SK-N-SH (cell line): ENCODE measurements around the gene HDAC4. TPM values are rescaled to one million over a fixed set of nuclear protein-coding genes. Genes with fewer than 3 reads are reported as not detected.

Experiments used
- CTCF ChIA-PET: fragments of 300-600, 350-600 bp; formaldehyde crosslinking; extraction: SDS; loops from one replicate; lab custom pipeline; 2021; lab: Yijun Ruan, JAX
- POLR2A ChIA-PET: fragments of 350-600 bp; sonication (Branson Sonifier 250); formaldehyde crosslinking; extraction: SDS; loops from one replicate; lab custom pipeline; 2020; ENCODE audit warnings: antibody characterized with exemption, inconsistent platforms; lab: Yijun Ruan, JAX
- DNase-seq: peaks from one replicate; pipeline ENCODE4 v3.0.0; 2012
- H2AFZ ChIP-seq: fragments of 200-600 bp; sonication (generic); 2 replicates; pipeline ENCODE4 v1.8.1; 2016; ENCODE audit warnings: antibody characterized with exemption, mild to moderate bottlenecking, low read depth
- H3F3A ChIP-seq: fragments of 200-600 bp; sonication (generic); replicated peaks from 2 replicates; pipeline ENCODE3; 2016; ENCODE audit warnings: antibody characterized with exemption, mild to moderate bottlenecking; ENCODE audit not compliant: insufficient read depth
- H3K27ac ChIP-seq, 2 experiments: fragments of 200-500 bp in 1 of 2; fragments of 200-600 bp in 1 of 2; sonication (Bioruptor generic) in 1 of 2; sonication (generic), shearing (Covaris generic) in 1 of 2; 2 replicates each; pipeline versions ENCODE4 v1.5.1 to v1.6.1; 2014 to 2016; ENCODE audit warnings: low read depth in 2 of 2, inconsistent platforms in 1 of 2, low read length in 1 of 2, mild to moderate bottlenecking in 1 of 2, mixed read lengths in 1 of 2
- H3K27me3 ChIP-seq: fragments of 200-600 bp; sonication (generic), shearing (Covaris generic); 2 replicates; pipeline ENCODE4 v1.6.1; 2016; ENCODE audit warnings: mixed run types; ENCODE audit not compliant: insufficient read depth
- H3K36me3 ChIP-seq, 2 experiments: fragments of 200-500 bp in 1 of 2; fragments of 200-600 bp in 1 of 2; sonication (Bioruptor generic) in 1 of 2; sonication (generic) in 1 of 2; replicated peaks in 1 of 2; 2 replicates each; pipeline versions ENCODE3 to v1.5.1; 2014 to 2016; ENCODE audit warnings: low read length in 1 of 2, mild to moderate bottlenecking in 1 of 2; ENCODE audit not compliant: insufficient read depth in 2 of 2, control insufficient read depth in 1 of 2
- H3K4me1 ChIP-seq, 2 experiments: fragments of 200-500 bp in 1 of 2; fragments of 200-600 bp in 1 of 2; sonication (Bioruptor generic) in 1 of 2; sonication (generic), shearing (Covaris generic) in 1 of 2; 2 replicates each; pipeline versions ENCODE4 v1.5.1 to v1.6.1; 2014 to 2016; ENCODE audit warnings: low read depth in 1 of 2, low read length in 1 of 2, mixed run types in 1 of 2; ENCODE audit not compliant: insufficient read depth in 2 of 2, control insufficient read depth in 1 of 2
- H3K4me2 ChIP-seq: fragments of 200-600 bp; sonication (generic), shearing (Covaris generic); 2 replicates; pipeline ENCODE4 v1.6.1; 2017; ENCODE audit warnings: mixed run types
- H3K4me3 ChIP-seq, 2 experiments: fragments of 200-500 bp in 1 of 2; fragments of 200-600 bp in 1 of 2; sonication (Bioruptor generic) in 1 of 2; sonication (generic), shearing (Covaris generic) in 1 of 2; 2 replicates each; pipeline versions ENCODE4 v1.5.1 to v1.8.1; 2014 to 2016; ENCODE audit warnings: low read depth in 2 of 2, inconsistent platforms in 1 of 2, low read length in 1 of 2, mild to moderate bottlenecking in 1 of 2, mixed read lengths in 1 of 2, moderate library complexity in 1 of 2
- H3K79me2 ChIP-seq: fragments of 200-600 bp; sonication (generic); 2 replicates; pipeline ENCODE4 v1.8.1; 2017; ENCODE audit warnings: mild to moderate bottlenecking; ENCODE audit not compliant: insufficient read depth
- H3K9ac ChIP-seq: fragments of 200-600 bp; sonication (generic); 2 replicates; pipeline ENCODE4 v1.6.1; 2017; ENCODE audit warnings: mixed run types
- H3K9me2 ChIP-seq: fragments of 200-600 bp; sonication (generic); 2 replicates; pipeline ENCODE4 v1.6.1; 2017; ENCODE audit warnings: mixed run types
- H3K9me3 ChIP-seq: fragments of 200-600 bp; sonication (generic); 2 replicates; pipeline ENCODE4 v1.6.1; 2017; ENCODE audit warnings: mixed run types, mild to moderate bottlenecking, moderate library complexity
- H4K20me1 ChIP-seq: fragments of 200-600 bp; sonication (generic); 2 replicates; pipeline ENCODE4 v1.6.1; 2017; ENCODE audit warnings: mild to moderate bottlenecking, mixed run types; ENCODE audit not compliant: insufficient read depth
- ELF1 ChIP-seq: IDR thresholded peaks from 2 replicates; pipeline ENCODE4 v1.4.0; 2012
- EP300 ChIP-seq, 2 experiments: IDR thresholded peaks; 2 replicates each; pipeline versions ENCODE4 v1.4.0 to v1.6.1; 2012; ENCODE audit warnings: borderline replicate concordance in 1 of 2, low read depth in 1 of 2, low read length in 1 of 2
- FOSL2 ChIP-seq: IDR thresholded peaks from 2 replicates; pipeline ENCODE4 v1.4.0; 2012; ENCODE audit warnings: low read depth, mild to moderate bottlenecking, moderate library complexity, borderline replicate concordance
- GATA2 ChIP-seq: sonication (generic); formaldehyde crosslinking; IDR thresholded peaks from 2 replicates; pipeline ENCODE4 v1.5.0; 2020; ENCODE audit warnings: mild to moderate bottlenecking, missing genetic modification reagents
- MAX ChIP-seq: IDR thresholded peaks from 2 replicates; pipeline ENCODE4 v1.4.0; 2012; ENCODE audit warnings: low read depth
- REST ChIP-seq: IDR thresholded peaks from 2 replicates; pipeline ENCODE4 v1.6.1; 2012; ENCODE audit warnings: mild to moderate bottlenecking, low read depth, low read length, moderate library complexity
- RFX5 ChIP-seq: IDR thresholded peaks from 2 replicates; pipeline ENCODE4 v1.6.1; 2012; ENCODE audit warnings: mild to moderate bottlenecking, improper control_type of control experiment, low read length
- RXRA ChIP-seq: IDR thresholded peaks from 2 replicates; pipeline ENCODE4 v1.4.0; 2012; ENCODE audit warnings: low read depth, mild to moderate bottlenecking, borderline replicate concordance
- SMC3 ChIP-seq: IDR thresholded peaks from 2 replicates; pipeline ENCODE4 v1.6.1; 2012; ENCODE audit warnings: low read depth, low read length, improper control_type of control experiment
- TAF1 ChIP-seq: IDR thresholded peaks from 2 replicates; pipeline ENCODE4 v1.6.1; 2012; ENCODE audit warnings: low read depth, mild to moderate bottlenecking, low read length, moderate library complexity, borderline replicate concordance
- TEAD4 ChIP-seq: IDR thresholded peaks from 2 replicates; pipeline ENCODE4 v1.4.0; 2012; ENCODE audit warnings: mild to moderate bottlenecking, borderline replicate concordance; ENCODE audit not compliant: insufficient read depth
- WGBS: methylation state at CpG from one replicate; pipeline ENCODE4 v1.1.6; 2017; ENCODE audit warnings: low lambda C conversion rate; 5-methylcytosine and 5-hydroxymethylcytosine counted together
- polyA plus RNA-seq, 3 experiments: library from polyadenylated mRNA; depleted of rRNA; stranded (reverse); fragments of >200 nt; gene quantifications; 2 replicates each; pipeline ENCODE4 v1.2.3, GENCODE V29; 2012
- TF ChIP-seq, protein P1 (sequence below): IDR thresholded peaks from 2 replicates; pipeline ENCODE4; 2012
- TF ChIP-seq, protein P2 (sequence below): IDR thresholded peaks from 2 replicates; pipeline ENCODE4 v1.4.0; 2012; ENCODE audit warnings: low read depth, borderline replicate concordance
- TF ChIP-seq, protein P3 (sequence below): IDR thresholded peaks from 2 replicates; pipeline ENCODE4 v1.4.0; 2012; ENCODE audit warnings: low read depth, borderline replicate concordance

Gene HDAC4
- polyA plus RNA-seq, 1 of the 3 experiments (the other 2 are of a cell fraction) = 5.5 TPM

DNA sequence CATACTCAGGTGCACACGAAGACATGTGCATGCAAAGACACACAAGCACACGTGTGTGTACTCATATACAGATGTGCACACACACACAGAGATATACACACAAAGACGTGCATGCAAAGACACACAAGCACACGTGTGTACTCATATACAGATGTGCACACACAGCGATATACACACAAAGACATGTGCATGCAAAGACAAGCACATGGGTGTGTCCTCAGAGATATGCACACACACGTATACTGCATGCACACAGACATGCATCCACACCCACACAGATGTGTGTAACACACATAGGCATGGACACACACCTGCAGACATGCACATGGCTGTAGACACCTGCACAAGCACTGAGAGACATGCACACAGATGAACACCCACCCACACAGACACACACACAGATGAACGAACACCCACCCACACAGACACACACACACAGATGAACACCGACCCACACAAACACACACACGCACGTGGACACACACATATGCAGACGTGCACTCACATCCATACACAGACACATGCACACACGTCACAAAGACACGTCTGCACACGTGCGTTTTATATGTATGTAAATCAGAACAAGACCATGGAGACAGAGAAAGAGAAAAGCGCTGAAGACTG is 321.0 kb downstream of the HDAC4 start:
- Histone ChIP-seq H3K9me3 (no peaks in the 10 kb centered on the region), H3K4me3 (no peak overlapping the region), H3K36me3 (peaks cover 0 to 4% of the 10 kb centered on the region in 2 experiments), H3K9ac (no peak overlapping the region), H3K27ac (peak overlapping the region in 1 of 2 experiments; percentile 72; a peak in 1 of 4 replicates), H3K9me2 (no peaks in the 10 kb centered on the region), H3F3A (no peaks in the 10 kb centered on the region), H2AFZ (no peak overlapping the region), H3K4me1 (peaks cover 0 to 69% of the 10 kb centered on the region in 2 experiments; a peak in 2 of 4 replicates)
- ChIA-PET CTCF (no interaction called here), POLR2A (no interaction called here)
- WGBS = 93% methylated on average over 16 of the region's 16 CpGs
- DNase-seq = no peak
- TF ChIP-seq REST = no peak
- TF ChIP-seq, protein P1, sequence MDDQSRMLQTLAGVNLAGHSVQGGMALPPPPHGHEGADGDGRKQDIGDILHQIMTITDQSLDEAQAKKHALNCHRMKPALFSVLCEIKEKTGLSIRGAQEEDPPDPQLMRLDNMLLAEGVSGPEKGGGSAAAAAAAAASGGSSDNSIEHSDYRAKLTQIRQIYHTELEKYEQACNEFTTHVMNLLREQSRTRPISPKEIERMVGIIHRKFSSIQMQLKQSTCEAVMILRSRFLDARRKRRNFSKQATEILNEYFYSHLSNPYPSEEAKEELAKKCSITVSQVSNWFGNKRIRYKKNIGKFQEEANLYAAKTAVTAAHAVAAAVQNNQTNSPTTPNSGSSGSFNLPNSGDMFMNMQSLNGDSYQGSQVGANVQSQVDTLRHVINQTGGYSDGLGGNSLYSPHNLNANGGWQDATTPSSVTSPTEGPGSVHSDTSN = no peak
- TF ChIP-seq RFX5 = no peak
- no peak for TF ChIP-seq FOSL2
- no peak for TF ChIP-seq TAF1
- TF ChIP-seq, protein P2, sequence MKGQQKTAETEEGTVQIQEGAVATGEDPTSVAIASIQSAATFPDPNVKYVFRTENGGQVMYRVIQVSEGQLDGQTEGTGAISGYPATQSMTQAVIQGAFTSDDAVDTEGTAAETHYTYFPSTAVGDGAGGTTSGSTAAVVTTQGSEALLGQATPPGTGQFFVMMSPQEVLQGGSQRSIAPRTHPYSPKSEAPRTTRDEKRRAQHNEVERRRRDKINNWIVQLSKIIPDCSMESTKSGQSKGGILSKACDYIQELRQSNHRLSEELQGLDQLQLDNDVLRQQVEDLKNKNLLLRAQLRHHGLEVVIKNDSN = no peak
- TF ChIP-seq, protein P3, sequence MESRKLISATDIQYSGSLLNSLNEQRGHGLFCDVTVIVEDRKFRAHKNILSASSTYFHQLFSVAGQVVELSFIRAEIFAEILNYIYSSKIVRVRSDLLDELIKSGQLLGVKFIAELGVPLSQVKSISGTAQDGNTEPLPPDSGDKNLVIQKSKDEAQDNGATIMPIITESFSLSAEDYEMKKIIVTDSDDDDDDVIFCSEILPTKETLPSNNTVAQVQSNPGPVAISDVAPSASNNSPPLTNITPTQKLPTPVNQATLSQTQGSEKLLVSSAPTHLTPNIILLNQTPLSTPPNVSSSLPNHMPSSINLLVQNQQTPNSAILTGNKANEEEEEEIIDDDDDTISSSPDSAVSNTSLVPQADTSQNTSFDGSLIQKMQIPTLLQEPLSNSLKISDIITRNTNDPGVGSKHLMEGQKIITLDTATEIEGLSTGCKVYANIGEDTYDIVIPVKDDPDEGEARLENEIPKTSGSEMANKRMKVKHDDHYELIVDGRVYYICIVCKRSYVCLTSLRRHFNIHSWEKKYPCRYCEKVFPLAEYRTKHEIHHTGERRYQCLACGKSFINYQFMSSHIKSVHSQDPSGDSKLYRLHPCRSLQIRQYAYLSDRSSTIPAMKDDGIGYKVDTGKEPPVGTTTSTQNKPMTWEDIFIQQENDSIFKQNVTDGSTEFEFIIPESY = no peak
- no peak for TF ChIP-seq TEAD4
- no peak for TF ChIP-seq MAX
- TF ChIP-seq EP300 (IDR thresholded peaks at IDR 0.05; ENCODE audit: borderline replicate concordance in 1 of 2, low read depth in 1 of 2, low read length in 1 of 2) = no peak
- no peak for TF ChIP-seq GATA2 (CRISPR knock-in tag)
- TF ChIP-seq RXRA = no peak
- TF ChIP-seq SMC3 = no peak
- TF ChIP-seq ELF1 = no peak
- TF ChIP-seq, all 33 proteins: peak for 0
- Histone ChIP-seq H4K20me1 (no peaks in the 10 kb centered on the region), H3K27me3 (no peaks in the 10 kb centered on the region), H3K4me2 (no peak overlapping the region), H3K79me2 (no peaks in the 10 kb centered on the region)
